CD4-positive, alpha-beta memory T cell (primary cell): ENCODE results near the gene SCRN1. TPM values are rescaled to one million over a fixed set of nuclear protein-coding genes. Genes with fewer than 3 reads are reported as not detected.

Source experiments
- CTCF ChIA-PET: fragments of 350-600 bp; sonication (Branson Sonifier 250); formaldehyde crosslinking; loops from one replicate; lab custom pipeline; 2021; ENCODE audit warnings: inconsistent platforms; ENCODE audit not compliant: partially characterized antibody; lab: Charles Lee
- POLR2A ChIA-PET: fragments of 350-600 bp; sonication (Branson Sonifier 250); formaldehyde crosslinking; loops from one replicate; lab custom pipeline; 2021; ENCODE audit not compliant: partially characterized antibody; lab: Charles Lee
- DNase-seq, 5 donors: peaks; one replicate each; pipeline versions ENCODE4 v3.0.0 to v3.0.0-alpha.2; 2020 to 2022; ENCODE audit warnings: mixed read lengths in 1 of 5
- H3K27ac ChIP-seq: one replicate; pipeline ENCODE4 v1.7.0; 2013; ENCODE audit warnings: low read depth, low read length
- H3K27me3 ChIP-seq: 2 replicates; pipeline ENCODE4 v1.7.0; 2013; ENCODE audit warnings: mild to moderate bottlenecking, low read length, moderate library complexity; ENCODE audit not compliant: insufficient read depth
- H3K36me3 ChIP-seq: 2 replicates; pipeline ENCODE4 v1.7.0; 2013; ENCODE audit warnings: mild to moderate bottlenecking, low read length, moderate library complexity; ENCODE audit not compliant: insufficient read depth
- H3K4me1 ChIP-seq: 2 replicates; pipeline ENCODE4 v1.7.0; 2013; ENCODE audit warnings: mild to moderate bottlenecking, low read length, moderate library complexity; ENCODE audit not compliant: insufficient read depth
- H3K4me3 ChIP-seq, 2 donors: one replicate each; pipeline ENCODE4 v1.7.0; 2013; ENCODE audit warnings: low read length in 2 of 2, mild to moderate bottlenecking in 1 of 2
- H3K9me3 ChIP-seq, 2 donors: one replicate each; pipeline ENCODE4 v1.7.0; 2013; ENCODE audit warnings: low read length in 2 of 2, control low read depth in 1 of 2; ENCODE audit not compliant: control insufficient read depth in 1 of 2
- H3K27ac Mint-ChIP-seq, 7 donors: one replicate each; pipeline ENCODE4 v1.8.0; 2020 to 2021; ENCODE audit warnings: mixed read lengths in 7 of 7, mild to moderate bottlenecking in 6 of 7, inconsistent platforms in 3 of 7, moderate library complexity in 3 of 7
- H3K27me3 Mint-ChIP-seq, 2 donors: one replicate each; pipeline ENCODE4 v1.8.0; 2020 to 2021; ENCODE audit warnings: mixed read lengths in 2 of 2
- H3K36me3 Mint-ChIP-seq, 2 donors: one replicate each; pipeline ENCODE4 v1.8.0; 2020 to 2021; ENCODE audit warnings: mixed read lengths in 2 of 2, inconsistent platforms in 1 of 2, mild to moderate bottlenecking in 1 of 2
- H3K4me1 Mint-ChIP-seq, 4 donors: one replicate each; pipeline ENCODE4 v1.8.0; 2020 to 2021; ENCODE audit warnings: mixed read lengths in 4 of 4, mild to moderate bottlenecking in 1 of 4
- H3K4me3 Mint-ChIP-seq, 8 donors: one replicate each; pipeline ENCODE4 v1.8.0; 2020 to 2021; ENCODE audit warnings: mixed read lengths in 8 of 8, mild to moderate bottlenecking in 7 of 8, moderate library complexity in 6 of 8, inconsistent platforms in 3 of 8
- H3K9me3 Mint-ChIP-seq, 8 donors: one replicate each; pipeline ENCODE4 v1.8.0; 2020 to 2021; ENCODE audit warnings: mixed read lengths in 8 of 8, mild to moderate bottlenecking in 5 of 8, inconsistent platforms in 3 of 8, moderate library complexity in 1 of 8
- intact Hi-C: fragments of 100-400 bp; cut with micrococcal nuclease; formaldehyde crosslinking; loops from one replicate; pipeline ENCODE4 v1.15.1; 2023
- polyA plus RNA-seq, 2 donors: library from polyadenylated mRNA; unstranded; fragments of 300-500 nt; fragmentation: Illumina TruSeq; gene quantifications; one replicate each; pipeline ENCODE4 v1.2.3, GENCODE V29; 2021
- total RNA-seq, 2 experiments: library from RNA; stranded (reverse); gene quantifications; one replicate each; pipeline ENCODE4 v1.2.3, GENCODE V29; 2021

The SCRN1 gene
- total and polyA plus RNA-seq, 4 experiments from 2014 or later = 2.0 to 2.9 (median 2.4) TPM

- H3K4me1 ChIP-seq = no peaks in the 10 kb centered on the region
- no peak overlapping the region for H3K4me3 ChIP-seq
- H3K9me3 ChIP-seq = peaks cover 0 to 7% of the 10 kb centered on the region in 2 donors
- Mint-ChIP-seq H3K9me3 (peaks cover 2 to 55% (median 36%) of the 10 kb centered on the region in 8 donors), H3K27ac (no peak overlapping the region), H3K36me3 (peaks cover 0 to 8% of the 10 kb centered on the region in 2 donors), H3K27me3 (peaks cover 35 to 37% of the 10 kb centered on the region in 2 donors), H3K4me1 (peaks cover 5 to 11% (median 7%) of the 10 kb centered on the region in 4 donors), H3K4me3 (no peak overlapping the region)
- no peak for DNase-seq
- H3K36me3 ChIP-seq = no peaks in the 10 kb centered on the region
- H3K27ac ChIP-seq = no peak overlapping the region
- ChIA-PET CTCF (interaction anchor here (0.9 kb wide), 1 partner anchor 8 kb away, joined by 3 read pairs; no protein-coding TSS in a partner anchor), POLR2A (no interaction called here)
- peaks cover 8% of the 10 kb centered on the region for H3K27me3 ChIP-seq
- intact Hi-C loops = no loop called here
These were observed 3.5 kb upstream of the SCRN1 start for GRCh38 chr7:29993140-29993539.

- ChIA-PET CTCF (no interaction called here), POLR2A (no interaction called here)
- peaks cover 0 to 4% of the 10 kb centered on the region in 2 donors for H3K36me3 Mint-ChIP-seq
- H3K27ac Mint-ChIP-seq = no peak overlapping the region
- H3K27me3 ChIP-seq = peaks cover 8% of the 10 kb centered on the region
- peaks cover 5 to 14% (median 9%) of the 10 kb centered on the region in 4 donors for H3K4me1 Mint-ChIP-seq
- H3K27me3 Mint-ChIP-seq = peaks cover 39 to 45% of the 10 kb centered on the region in 2 donors
- no peak for DNase-seq
- peaks cover 2 to 50% (median 32%) of the 10 kb centered on the region in 8 donors for H3K9me3 Mint-ChIP-seq
- H3K27ac ChIP-seq = no peak overlapping the region
- peaks cover 0 to 7% of the 10 kb centered on the region in 2 donors for H3K9me3 ChIP-seq
- intact Hi-C loops = no loop called here
- H3K4me1 ChIP-seq = no peaks in the 10 kb centered on the region
- no peaks in the 10 kb centered on the region for H3K36me3 ChIP-seq
- H3K4me3 ChIP-seq = no peak overlapping the region
- H3K4me3 Mint-ChIP-seq = no peak overlapping the region
These were observed 2.3 kb upstream of the SCRN1 start for GRCh38 chr7:29991937-29992336.

GRCh38 chr7:29990931-29991330 lies 1.3 kb upstream of the SCRN1 start:
- Mint-ChIP-seq H3K27ac (no peak overlapping the region), H3K27me3 (peaks cover 35 to 41% of the 10 kb centered on the region in 2 donors), H3K36me3 (no peaks in the 10 kb centered on the region), H3K9me3 (peaks cover 2 to 40% (median 25%) of the 10 kb centered on the region in 8 donors), H3K4me3 (peak overlapping the region in 7 of 8 donors; percentile 17 to 80 (median 34)), H3K4me1 (peaks cover 5 to 14% (median 9%) of the 10 kb centered on the region in 4 donors)
- Histone ChIP-seq H3K36me3 (no peaks in the 10 kb centered on the region), H3K9me3 (no peaks in the 10 kb centered on the region), H3K4me3 (no peak overlapping the region), H3K27ac (no peak overlapping the region), H3K4me1 (no peaks in the 10 kb centered on the region), H3K27me3 (peaks cover 5% of the 10 kb centered on the region)
- ChIA-PET CTCF (interaction anchor here (0.5 kb wide), 1 partner anchor 15 kb away, joined by 3 read pairs; no protein-coding TSS in a partner anchor), POLR2A (no interaction called here)
- no peak for DNase-seq
- intact Hi-C loops = no loop called here

- peaks cover 2 to 21% (median 17%) of the 10 kb centered on the region in 8 donors for H3K9me3 Mint-ChIP-seq
- H3K36me3 Mint-ChIP-seq = no peaks in the 10 kb centered on the region
- Histone ChIP-seq H3K4me1 (no peaks in the 10 kb centered on the region), H3K36me3 (no peaks in the 10 kb centered on the region), H3K27me3 (peaks cover 5% of the 10 kb centered on the region), H3K27ac (no peak overlapping the region), H3K4me3 (peak overlapping the region in 1 of 2 donors; percentile 49), H3K9me3 (no peaks in the 10 kb centered on the region)
- H3K27me3 Mint-ChIP-seq = peaks cover 39 to 47% of the 10 kb centered on the region in 2 donors
- CTCF ChIA-PET = no interaction called here
- POLR2A ChIA-PET = interaction anchor here (1.3 kb wide), 1 partner anchor 39 kb away, joined by 5 read pairs; the partner anchor contains the start of genes FKBP14 and PLEKHA8
- peak overlapping the region in 4 of 7 donors; percentile 44 to 68 (median 58) for H3K27ac Mint-ChIP-seq
- peaks cover 6 to 14% (median 10%) of the 10 kb centered on the region in 4 donors for H3K4me1 Mint-ChIP-seq
- intact Hi-C loops = loop anchor here (2.0 kb wide), 1 partner anchor 38 kb away; the partner anchor contains the start of gene FKBP14
- H3K4me3 Mint-ChIP-seq = peak overlapping the region; percentile 61 to 86 (median 82)
- DNase-seq = peak; percentile 7 to 38 (median 24)
These were observed 961 bp downstream of the SCRN1 start for GRCh38 chr7:29988424-29989256.

GRCh38 chr7:29987811-29988317 lies 1.7 kb downstream of the SCRN1 start:
- peaks cover 6 to 14% (median 10%) of the 10 kb centered on the region in 4 donors for H3K4me1 Mint-ChIP-seq
- ChIA-PET POLR2A (interaction anchor here (1.3 kb wide), 1 partner anchor 40 kb away, joined by 5 read pairs; the partner anchor contains the start of genes FKBP14 and PLEKHA8), CTCF (no interaction called here)
- Histone ChIP-seq H3K36me3 (no peaks in the 10 kb centered on the region), H3K4me1 (no peaks in the 10 kb centered on the region), H3K27me3 (peaks cover 5% of the 10 kb centered on the region), H3K9me3 (no peaks in the 10 kb centered on the region), H3K27ac (no peak overlapping the region), H3K4me3 (no peak overlapping the region)
- H3K9me3 Mint-ChIP-seq = peaks cover 2 to 15% (median 11%) of the 10 kb centered on the region in 8 donors
- H3K4me3 Mint-ChIP-seq = peak overlapping the region; percentile 61 to 86 (median 82)
- peaks cover 40 to 47% of the 10 kb centered on the region in 2 donors for H3K27me3 Mint-ChIP-seq
- H3K27ac Mint-ChIP-seq = peak overlapping the region in 1 of 7 donors; percentile 62
- intact Hi-C loops = loop anchor here (2.0 kb wide), 1 partner anchor 39 kb away; the partner anchor contains the start of gene FKBP14
- H3K36me3 Mint-ChIP-seq = no peaks in the 10 kb centered on the region
- DNase-seq = no peak

GRCh38 chr7:29987083-29987482 lies 2.5 kb downstream of the SCRN1 start:
- H3K9me3 ChIP-seq = no peaks in the 10 kb centered on the region
- H3K4me1 ChIP-seq = no peaks in the 10 kb centered on the region
- intact Hi-C loops = no loop called here
- peaks cover 5% of the 10 kb centered on the region for H3K27me3 ChIP-seq
- peaks cover 0 to 8% (median 5%) of the 10 kb centered on the region in 8 donors for H3K9me3 Mint-ChIP-seq
- CTCF ChIA-PET = no interaction called here
- no peak overlapping the region for H3K27ac Mint-ChIP-seq
- H3K4me3 ChIP-seq = no peak overlapping the region
- peaks cover 6 to 14% (median 10%) of the 10 kb centered on the region in 4 donors for H3K4me1 Mint-ChIP-seq
- DNase-seq = no peak
- no peaks in the 10 kb centered on the region for H3K36me3 Mint-ChIP-seq
- H3K36me3 ChIP-seq = no peaks in the 10 kb centered on the region
- H3K27ac ChIP-seq = no peak overlapping the region
- H3K4me3 Mint-ChIP-seq = peak overlapping the region in 1 of 8 donors; percentile 9
- POLR2A ChIA-PET = no interaction called here
- peaks cover 35 to 44% of the 10 kb centered on the region in 2 donors for H3K27me3 Mint-ChIP-seq

- H3K36me3 Mint-ChIP-seq = no peaks in the 10 kb centered on the region
- Histone ChIP-seq H3K4me1 (no peaks in the 10 kb centered on the region), H3K4me3 (no peak overlapping the region), H3K36me3 (no peaks in the 10 kb centered on the region), H3K27ac (no peak overlapping the region), H3K9me3 (no peaks in the 10 kb centered on the region), H3K27me3 (peaks cover 4% of the 10 kb centered on the region)
- no peak overlapping the region for H3K27ac Mint-ChIP-seq
- ChIA-PET POLR2A (no interaction called here), CTCF (interaction anchor here (1.5 kb wide), 1 partner anchor 58 kb away, joined by 3 read pairs; no protein-coding TSS in a partner anchor)
- no peak for DNase-seq
- H3K4me1 Mint-ChIP-seq = no peaks in the 10 kb centered on the region
- no peaks in the 10 kb centered on the region for H3K9me3 Mint-ChIP-seq
- intact Hi-C loops = no loop called here
- H3K27me3 Mint-ChIP-seq = peaks cover 9 to 16% of the 10 kb centered on the region in 2 donors
- no peak overlapping the region for H3K4me3 Mint-ChIP-seq
These were observed 9.4 kb downstream of the SCRN1 start for GRCh38 chr7:29980151-29980550.
